ENCODE measurements around the gene PRKRA. TPM values are rescaled to one million over a fixed set of nuclear protein-coding genes. Genes with fewer than 3 reads are reported as not detected.

Gene PRKRA
- total and polyA plus RNA-seq, 9 of the 15 experiments (the other 6 are each of a cell fraction or from before 2014, with no cell fraction given): 14.1 to 78.1 (median 52.3) TPM

DNA sequence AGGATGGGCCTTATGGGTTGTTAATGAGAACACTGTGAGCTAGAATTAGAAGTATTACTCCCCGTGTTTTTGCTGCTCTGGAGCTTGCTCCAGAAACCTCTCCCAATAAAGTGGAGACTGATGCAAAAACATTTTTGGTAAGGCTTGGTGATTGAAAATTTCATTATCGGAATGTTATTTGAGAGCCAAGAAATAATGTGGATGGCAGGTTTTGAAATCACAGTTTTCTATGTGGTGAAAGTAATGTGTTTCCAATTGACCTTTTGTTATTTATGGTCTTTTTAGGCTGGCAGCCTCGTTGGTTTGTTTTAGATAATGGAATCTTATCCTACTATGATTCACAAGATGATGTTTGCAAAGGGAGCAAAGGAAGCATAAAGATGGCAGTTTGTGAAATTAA lies 34.4 kb upstream of the PRKRA start:
- H3K4me3 ChIP-seq: no peak overlapping the region
- DNase-seq (ENCODE audit: extremely low read depth in 1 of 4, low spot score in 3 of 4): no peak
- in situ Hi-C loops (cut with MboI): no loop called here
- H3K9ac ChIP-seq (ENCODE audit: insufficient read depth in 1 of 2, low read depth in 2 of 2, low read length in 2 of 2): no peak overlapping the region
- no peak for FAIRE-seq
- no peaks in the 10 kb centered on the region for H3K9me3 ChIP-seq (replicated peaks; ENCODE audit: control insufficient read depth, insufficient read depth, low read depth, low read length)
- ATAC-seq: no peak
- H3K4me1 ChIP-seq (replicated peaks in 1 of 2; ENCODE audit: control insufficient read depth in 2 of 2, insufficient read depth in 2 of 2, low read length in 2 of 2): peaks cover 11 to 19% of the 10 kb centered on the region in 2 experiments
- WGBS (ENCODE audit: insufficient coverage, low coverage, missing lambda C conversion rate): 58% methylated on average over 3 of the region's 3 CpGs
- intact Hi-C loops (cut with micrococcal nuclease): no loop called here
- H3K9me1 ChIP-seq (ENCODE audit: control insufficient read depth, insufficient read depth, low read length): no peaks in the 10 kb centered on the region
- peaks cover 40% of the 10 kb centered on the region for H3K79me2 ChIP-seq (ENCODE audit: control insufficient read depth, insufficient read depth, low read length)
- BruUV-seq (replicated peaks): no TSS peak
- no peak overlapping the region for H2AFZ ChIP-seq (ENCODE audit: low read depth, low read length)
- no peaks in the 10 kb centered on the region for H3K27me3 ChIP-seq (ENCODE audit: control insufficient read depth in 2 of 2, insufficient read depth in 2 of 2, low read length in 2 of 2)
- peaks cover 17% of the 10 kb centered on the region; the same call in 2 of the 3 replicates for H3K36me3 ChIP-seq (ENCODE audit: control insufficient read depth, insufficient read depth, low read length)
- no peak for TF ChIP-seq MECOM (CRISPR knock-in tag; IDR thresholded peaks at IDR 0.05)
- TF ChIP-seq KLF6 (CRISPR knock-in tag; IDR thresholded peaks at IDR 0.05; ENCODE audit: borderline replicate concordance): no peak
- TF ChIP-seq, protein P1, sequence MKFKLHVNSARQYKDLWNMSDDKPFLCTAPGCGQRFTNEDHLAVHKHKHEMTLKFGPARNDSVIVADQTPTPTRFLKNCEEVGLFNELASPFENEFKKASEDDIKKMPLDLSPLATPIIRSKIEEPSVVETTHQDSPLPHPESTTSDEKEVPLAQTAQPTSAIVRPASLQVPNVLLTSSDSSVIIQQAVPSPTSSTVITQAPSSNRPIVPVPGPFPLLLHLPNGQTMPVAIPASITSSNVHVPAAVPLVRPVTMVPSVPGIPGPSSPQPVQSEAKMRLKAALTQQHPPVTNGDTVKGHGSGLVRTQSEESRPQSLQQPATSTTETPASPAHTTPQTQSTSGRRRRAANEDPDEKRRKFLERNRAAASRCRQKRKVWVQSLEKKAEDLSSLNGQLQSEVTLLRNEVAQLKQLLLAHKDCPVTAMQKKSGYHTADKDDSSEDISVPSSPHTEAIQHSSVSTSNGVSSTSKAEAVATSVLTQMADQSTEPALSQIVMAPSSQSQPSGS (CRISPR knock-in tag; IDR thresholded peaks at IDR 0.05): no peak
- TF ChIP-seq TEAD1 (CRISPR knock-in tag; IDR thresholded peaks at IDR 0.05): no peak
- TF ChIP-seq CHD4 (IDR thresholded peaks at IDR 0.05; ENCODE audit: insufficient read depth, insufficient replicate concordance, low read depth, low read length, poor library complexity, severe bottlenecking): no peak
- TF ChIP-seq, protein P2, sequence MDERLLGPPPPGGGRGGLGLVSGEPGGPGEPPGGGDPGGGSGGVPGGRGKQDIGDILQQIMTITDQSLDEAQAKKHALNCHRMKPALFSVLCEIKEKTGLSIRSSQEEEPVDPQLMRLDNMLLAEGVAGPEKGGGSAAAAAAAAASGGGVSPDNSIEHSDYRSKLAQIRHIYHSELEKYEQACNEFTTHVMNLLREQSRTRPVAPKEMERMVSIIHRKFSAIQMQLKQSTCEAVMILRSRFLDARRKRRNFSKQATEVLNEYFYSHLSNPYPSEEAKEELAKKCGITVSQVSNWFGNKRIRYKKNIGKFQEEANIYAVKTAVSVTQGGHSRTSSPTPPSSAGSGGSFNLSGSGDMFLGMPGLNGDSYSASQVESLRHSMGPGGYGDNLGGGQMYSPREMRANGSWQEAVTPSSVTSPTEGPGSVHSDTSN (CRISPR knock-in tag; IDR thresholded peaks at IDR 0.05; ENCODE audit: low read depth): no peak
- TF ChIP-seq, protein P2 (tag; conservative IDR thresholded peaks at IDR 0.05; ENCODE audit: low read depth): no peak
- TF ChIP-seq HOXB6 (CRISPR knock-in tag; IDR thresholded peaks at IDR 0.05; ENCODE audit: borderline replicate concordance): no peak
- TF ChIP-seq COPS2 (conservative IDR thresholded peaks at IDR 0.05): no peak
- no peak for TF ChIP-seq HMBOX1 (IDR thresholded peaks at IDR 0.05)
- no peak for TF ChIP-seq BRD4 (IDR thresholded peaks at IDR 0.05)
- no peak for TF ChIP-seq ZNF57 (CRISPR knock-in tag; IDR thresholded peaks at IDR 0.05)
- TF ChIP-seq THAP12 (CRISPR knock-in tag; IDR thresholded peaks at IDR 0.05): no peak
- TF ChIP-seq ZNF384 (IDR thresholded peaks at IDR 0.05; ENCODE audit: low read depth, low read length): no peak
- no peak for TF ChIP-seq IFI16 (CRISPR knock-in tag; IDR thresholded peaks at IDR 0.05)
- H3K27ac ChIP-seq (ENCODE audit: extremely low read depth, low read depth, low read length): no peak overlapping the region
- CTCF ChIA-PET (ENCODE audit: low intra/inter-chr PET ratio): no interaction called here
- POLR2A ChIA-PET: interaction anchor here (0.7 to 1.7 kb wide), 4 partner anchors 10 to 373 kb away, joined by 3 to 7 read pairs (median 3); partner anchors contain the start of gene RBM45
- H3K4me2 ChIP-seq (ENCODE audit: insufficient read depth, low read length): no peak overlapping the region
- H4K20me1 ChIP-seq (replicated peaks; ENCODE audit: control insufficient read depth, insufficient read depth, low read length): no peaks in the 10 kb centered on the region

All from K562 (cell line).